Epithelial cell of esophagus (primary cell): ENCODE results near the gene DACH1.
A peak's percentile ranks its signal among the peaks of the same experiment; 100 is the strongest.

ENCODE experiments used
- DNase-seq: peaks from one replicate; pipeline ENCODE4 v3.0.0; 2010; ENCODE audit warnings: low read depth
- H3K4me3 ChIP-seq: 2 replicates; pipeline ENCODE4 v1.5.1; 2011; ENCODE audit warnings: mild to moderate bottlenecking, low read length, control low read depth
- TF ChIP-seq, protein P1 (sequence below): IDR thresholded peaks from 2 replicates; pipeline ENCODE4 v1.5.1; 2011; ENCODE audit warnings: low read depth, mild to moderate bottlenecking, low read length, control low read depth, inconsistent platforms; ENCODE audit not compliant: insufficient read depth; ENCODE audit errors: missing control alignments

Gene DACH1

DNA sequence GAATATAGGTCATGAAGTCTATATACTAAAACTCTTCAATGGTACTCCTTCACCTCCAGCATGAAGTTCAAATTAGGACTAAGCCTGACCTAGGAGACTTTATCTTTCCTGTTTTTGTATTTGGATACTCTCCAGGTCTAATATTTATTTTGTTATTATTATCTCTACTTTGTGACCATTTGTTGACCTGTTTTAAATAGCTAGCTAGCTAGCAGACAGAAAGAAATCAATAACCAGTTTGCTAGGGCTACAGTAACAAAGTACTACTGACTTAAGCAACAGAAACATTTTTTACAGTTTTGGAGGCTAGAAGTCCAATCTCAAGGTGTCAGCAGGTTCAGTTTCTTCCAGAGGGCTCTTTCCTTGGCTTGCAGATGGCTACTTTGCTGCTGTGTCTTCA is 15.1 kb upstream of the DACH1 start:
- no peak overlapping the region for H3K4me3 ChIP-seq
- TF ChIP-seq, protein P1, sequence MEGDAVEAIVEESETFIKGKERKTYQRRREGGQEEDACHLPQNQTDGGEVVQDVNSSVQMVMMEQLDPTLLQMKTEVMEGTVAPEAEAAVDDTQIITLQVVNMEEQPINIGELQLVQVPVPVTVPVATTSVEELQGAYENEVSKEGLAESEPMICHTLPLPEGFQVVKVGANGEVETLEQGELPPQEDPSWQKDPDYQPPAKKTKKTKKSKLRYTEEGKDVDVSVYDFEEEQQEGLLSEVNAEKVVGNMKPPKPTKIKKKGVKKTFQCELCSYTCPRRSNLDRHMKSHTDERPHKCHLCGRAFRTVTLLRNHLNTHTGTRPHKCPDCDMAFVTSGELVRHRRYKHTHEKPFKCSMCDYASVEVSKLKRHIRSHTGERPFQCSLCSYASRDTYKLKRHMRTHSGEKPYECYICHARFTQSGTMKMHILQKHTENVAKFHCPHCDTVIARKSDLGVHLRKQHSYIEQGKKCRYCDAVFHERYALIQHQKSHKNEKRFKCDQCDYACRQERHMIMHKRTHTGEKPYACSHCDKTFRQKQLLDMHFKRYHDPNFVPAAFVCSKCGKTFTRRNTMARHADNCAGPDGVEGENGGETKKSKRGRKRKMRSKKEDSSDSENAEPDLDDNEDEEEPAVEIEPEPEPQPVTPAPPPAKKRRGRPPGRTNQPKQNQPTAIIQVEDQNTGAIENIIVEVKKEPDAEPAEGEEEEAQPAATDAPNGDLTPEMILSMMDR: no peak
- DNase-seq: no peak

DNA sequence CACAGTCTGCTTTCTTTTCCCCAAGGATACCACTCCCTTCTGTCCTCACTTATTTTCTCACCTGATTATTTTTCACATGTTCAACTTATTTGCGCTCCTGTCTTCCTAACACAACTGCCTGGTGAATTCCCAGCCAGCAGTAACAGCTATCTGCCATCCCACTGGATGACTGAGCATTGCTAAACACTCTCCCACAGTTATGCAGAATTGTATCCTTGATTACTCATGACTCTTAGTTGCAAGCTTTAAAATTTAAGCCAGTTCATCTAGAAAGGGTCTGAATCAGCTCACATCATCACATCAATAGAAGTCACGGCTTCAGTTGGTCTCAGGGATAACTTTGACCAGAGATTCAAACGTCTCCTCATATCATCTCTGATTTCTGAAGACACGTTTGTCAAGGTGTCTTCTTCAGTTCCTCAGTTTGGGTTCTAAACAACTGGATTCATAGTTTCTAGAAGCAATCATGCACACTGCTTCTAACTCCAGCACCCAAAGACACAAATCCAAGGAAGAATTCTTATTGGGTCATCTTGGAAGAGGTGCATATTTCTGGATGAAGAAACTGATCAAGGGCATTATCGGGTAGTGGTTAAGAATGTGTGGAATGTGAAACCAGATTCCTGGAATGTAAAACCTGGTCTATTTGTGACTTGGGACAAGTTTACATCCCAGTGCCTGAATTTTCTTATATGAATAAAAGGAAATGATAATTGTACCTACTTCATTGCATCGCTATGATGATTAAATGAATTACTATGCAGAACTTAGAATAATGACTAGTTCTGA is 13.9 kb upstream of the DACH1 start:
- TF ChIP-seq, protein P1: no peak
- DNase-seq: peak; percentile 67
- no peak overlapping the region for H3K4me3 ChIP-seq

DNA sequence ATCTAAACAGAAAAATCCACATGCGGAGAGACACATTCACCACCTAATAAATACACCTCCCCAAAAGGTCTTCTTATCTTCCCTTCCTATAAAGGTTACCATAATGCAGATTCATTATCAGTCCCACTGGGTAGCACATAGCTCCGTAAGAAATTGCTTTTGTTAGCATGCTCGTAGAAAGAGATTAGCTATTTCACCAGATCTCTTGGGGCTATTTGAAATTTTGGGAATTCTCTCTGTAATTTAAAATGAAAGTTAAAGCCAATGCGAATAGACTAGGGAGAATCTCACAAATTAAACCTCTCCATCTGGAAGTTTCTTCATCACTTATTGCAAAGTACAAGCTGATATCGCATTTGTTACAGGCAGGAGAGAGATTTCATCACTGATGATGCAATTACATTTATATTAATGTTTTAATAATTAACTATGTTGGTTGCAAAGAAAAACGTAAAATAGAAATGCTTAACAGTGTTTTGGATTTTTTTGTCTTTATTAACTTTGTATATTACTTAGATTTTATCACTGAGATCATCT is 12.9 kb upstream of the DACH1 start:
- DNase-seq: no peak
- TF ChIP-seq, protein P1: no peak
- H3K4me3 ChIP-seq: no peak overlapping the region

DNA sequence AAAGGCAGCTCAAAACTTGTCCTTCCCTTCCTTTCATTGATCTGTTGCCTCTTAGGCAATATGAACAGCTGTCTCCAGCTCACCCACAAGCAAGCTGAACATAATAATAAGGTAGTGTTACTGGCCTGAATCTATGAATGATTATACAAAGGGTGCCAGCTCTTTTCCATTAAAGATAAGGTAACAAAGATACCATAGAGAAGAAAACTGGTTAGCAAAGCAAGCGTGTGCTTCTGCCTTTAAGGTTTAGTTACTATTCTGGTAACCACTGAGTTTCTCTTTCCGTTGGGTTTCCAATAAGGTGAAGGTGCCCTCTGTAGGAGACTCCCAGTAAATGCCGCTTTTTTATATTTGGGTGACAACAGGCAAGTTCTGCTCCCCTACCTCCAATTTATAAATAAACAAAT is 12.1 kb upstream of the DACH1 start:
- H3K4me3 ChIP-seq: no peak overlapping the region
- TF ChIP-seq, protein P1: peak; percentile 69
- peak; percentile 50 for DNase-seq

- H3K4me3 ChIP-seq: no peak overlapping the region
- TF ChIP-seq, protein P1: no peak
- DNase-seq: no peak
Measured at GRCh38 chr13:71877256-71877653, 10.3 kb upstream of the DACH1 start.

- TF ChIP-seq, protein P1: no peak
- H3K4me3 ChIP-seq: no peak overlapping the region
- no peak for DNase-seq
Measured at GRCh38 chr13:71876648-71877255, 9.7 kb upstream of the DACH1 start.
